Panc1 (cell line): Measurements from ENCODE around the gene SUN1. TPM values are rescaled to one million over a fixed set of nuclear protein-coding genes. Genes with fewer than 3 reads are reported as not detected.
"Not testable (repeated sequence)": the region's sequence is repeated elsewhere in the genome, so short reads cannot be mapped to it uniquely, and the experiment has no call there.

ENCODE experiments used
- ATAC-seq: fragments of 200-7000 bp; cut with Tn5 transposase; 2 replicates; pipeline ENCODE4 v1.9.1; 2020; ENCODE audit warnings: mild to moderate bottlenecking, moderate library complexity
- BruUV-seq: library from RNA; stranded (reverse); fragments of 400-500 nt; replicated peaks from 2 replicates; lab custom pipeline; 2021; lab: Mats Ljungman, UMichigan
- CTCF ChIA-PET: fragments of 300-600 bp; sonication (Branson Sonifier 250); formaldehyde crosslinking; loops from one replicate; lab custom pipeline; 2022; ENCODE audit warnings: antibody characterized with exemption; lab: Charles Lee
- POLR2A ChIA-PET: fragments of 300-600 bp; sonication (Branson Sonifier 250); formaldehyde crosslinking; loops from one replicate; lab custom pipeline; 2022; ENCODE audit warnings: antibody characterized with exemption; lab: Charles Lee
- DNase-seq: peaks from one replicate; pipeline ENCODE4 v3.0.0-alpha.2; 2010; ENCODE audit warnings: low read depth, low spot score
- H3K27ac ChIP-seq: 2 replicates; pipeline ENCODE4 v1.5.1; 2011; ENCODE audit warnings: mild to moderate bottlenecking, low read length, inconsistent platforms
- H3K27me3 ChIP-seq: fragments of 200-500 bp; sonication (Bioruptor generic); 2 replicates; pipeline ENCODE4 v1.6.0; 2014; ENCODE audit warnings: low read length, inconsistent platforms; ENCODE audit not compliant: control insufficient read depth, insufficient read depth
- H3K36me3 ChIP-seq: fragments of 200-500 bp; sonication (Bioruptor generic); 2 replicates; pipeline ENCODE4 v1.5.1; 2014; ENCODE audit warnings: inconsistent platforms, mild to moderate bottlenecking, low read length, moderate library complexity; ENCODE audit not compliant: control insufficient read depth, insufficient read depth
- H3K4me1 ChIP-seq: 2 replicates; pipeline ENCODE4 v1.5.1; 2011; ENCODE audit warnings: inconsistent platforms, mild to moderate bottlenecking, low read length, moderate library complexity; ENCODE audit not compliant: control insufficient read depth, insufficient read depth
- H3K4me3 ChIP-seq, 2 experiments: 2 replicates each; pipeline ENCODE4 v1.5.1; 2011 to 2012; ENCODE audit warnings: low read depth in 2 of 2, low read length in 2 of 2, mild to moderate bottlenecking in 2 of 2, inconsistent platforms in 1 of 2, moderate library complexity in 1 of 2
- H3K9me3 ChIP-seq: fragments of 200-500 bp; sonication (Bioruptor generic); 2 replicates; pipeline ENCODE4 v1.5.1; 2014; ENCODE audit warnings: low read depth, mild to moderate bottlenecking, inconsistent platforms, low read length, moderate library complexity; ENCODE audit not compliant: control insufficient read depth, insufficient read depth
- CTCF ChIP-seq: fragments of 450-650 bp; IDR thresholded peaks from 2 replicates; pipeline ENCODE4 v1.5.1; 2017; ENCODE audit warnings: mild to moderate bottlenecking
- POLR2AphosphoS5 ChIP-seq: IDR thresholded peaks from 2 replicates; pipeline ENCODE4 v1.6.1; 2012; ENCODE audit warnings: mild to moderate bottlenecking, low read depth, low read length, moderate library complexity
- REST ChIP-seq, 2 experiments: IDR thresholded peaks; 2 replicates each; pipeline ENCODE4 v1.6.1; 2011 to 2012; ENCODE audit warnings: low read depth in 2 of 2, control low read depth in 1 of 2, low read length in 1 of 2, mild to moderate bottlenecking in 1 of 2, moderate library complexity in 1 of 2; ENCODE audit not compliant: insufficient read depth in 1 of 2
- SIN3A ChIP-seq: IDR thresholded peaks from 2 replicates; pipeline ENCODE4 v1.6.1; 2012; ENCODE audit warnings: low read depth, mild to moderate bottlenecking, low read length, moderate library complexity, borderline replicate concordance; ENCODE audit not compliant: insufficient read depth
- TCF7L2 ChIP-seq: IDR thresholded peaks from 2 replicates; pipeline ENCODE4 v1.6.1; 2011; ENCODE audit warnings: mild to moderate bottlenecking, low read depth, low read length, inconsistent platforms
- in situ Hi-C: cut with HindIII; loops from 2 replicates; pipeline ENCODE4 v1.10.0; 2016; ENCODE audit warnings: low sequenced_read_pairs, low pct_unique_long_range_greater_than_20kb
- intact Hi-C: fragments of 100-400 bp; cut with micrococcal nuclease; formaldehyde crosslinking; loops from one replicate; pipeline ENCODE4 v1.10.0; 2022; ENCODE audit not compliant: unreplicated experiment
- total RNA-seq: library from RNA; stranded (reverse); gene quantifications from one replicate; pipeline ENCODE4 v1.2.1, GENCODE V29; 2021; ENCODE audit not compliant: unreplicated experiment

SUN1 gene
- total RNA-seq, 1 experiment from 2014 or later, result 244 TPM

- Histone ChIP-seq H3K36me3 (peaks cover 16% of the 10 kb centered on the region), H3K9me3 (no peaks in the 10 kb centered on the region), H3K27ac (no peak overlapping the region), H3K4me3 (no peak overlapping the region), H3K27me3 (no peaks in the 10 kb centered on the region), H3K4me1 (no peaks in the 10 kb centered on the region)
- ChIA-PET POLR2A (no interaction called here), CTCF (no interaction called here)
- DNase-seq (no peak), ATAC-seq (no peak)
- intact Hi-C loops (no loop called here), in situ Hi-C loops (no loop called here)
- BruUV-seq, result no TSS peak
- TF ChIP-seq POLR2AphosphoS5, result no peak
- TF ChIP-seq CTCF, result no peak
- no peak for TF ChIP-seq SIN3A
- TF ChIP-seq REST (IDR thresholded peaks at IDR 0.05; ENCODE audit: insufficient read depth in 1 of 2, low read depth in 2 of 2, low read length in 1 of 2), result no peak
- TF ChIP-seq TCF7L2, result no peak
Measured at GRCh38 chr7:845091-845490, 12.8 kb downstream of the SUN1 start.

- Histone ChIP-seq H3K36me3 (peaks cover 16% of the 10 kb centered on the region), H3K27me3 (no peaks in the 10 kb centered on the region), H3K4me1 (no peaks in the 10 kb centered on the region), H3K9me3 (no peaks in the 10 kb centered on the region), H3K27ac (no peak overlapping the region), H3K4me3 (no peak overlapping the region)
- ATAC-seq (no peak), DNase-seq (no peak)
- ChIA-PET POLR2A (no interaction called here), CTCF (no interaction called here)
- TF ChIP-seq CTCF (no peak), TCF7L2 (no peak)
- in situ Hi-C loops, result no loop called here
- BruUV-seq, result TSS peak; percentile 27
- intact Hi-C loops, result no loop called here
Measured at GRCh38 chr7:845731-846130, 13.5 kb downstream of the SUN1 start.

GRCh38 chr7:846958-847650 is 14.8 kb downstream of the SUN1 start:
- H3K36me3 ChIP-seq, result peaks cover 14% of the 10 kb centered on the region
- H3K4me1 ChIP-seq, POLR2A ChIA-PET, H3K9me3 ChIP-seq, ATAC-seq, DNase-seq, H3K27me3 ChIP-seq, H3K27ac ChIP-seq, H3K4me3 ChIP-seq, in situ Hi-C loops, BruUV-seq, intact Hi-C loops: not testable (repeated sequence)
- CTCF ChIA-PET, result interaction anchor here (0.8 to 0.9 kb wide), 2 partner anchors 11 to 26 kb away, joined by 3 read pairs; no protein-coding TSS in a partner anchor

- H3K4me3 ChIP-seq, BruUV-seq, CTCF ChIA-PET, POLR2A ChIA-PET, intact Hi-C loops, ATAC-seq, in situ Hi-C loops, H3K27ac ChIP-seq, DNase-seq, H3K9me3 ChIP-seq, H3K4me1 ChIP-seq, H3K27me3 ChIP-seq: not testable (repeated sequence)
- H3K36me3 ChIP-seq, result peaks cover 14% of the 10 kb centered on the region
Measured at GRCh38 chr7:847728-848127, 15.5 kb downstream of the SUN1 start.
